T-helper 9 cell (primary cell): ENCODE results near the gene SYF2.

Experiments
- DNase-seq: peaks from one replicate; pipeline ENCODE4 v3.0.0-alpha.2; 2020

SYF2 gene

GRCh38 chr1:25182629-25183028 is 49.7 kb downstream of the SYF2 start:
- no peak for DNase-seq

GRCh38 chr1:25180996-25181395 is 51.3 kb downstream of the SYF2 start:
- no peak for DNase-seq

- no peak for DNase-seq
These were observed 53.3 kb downstream of the SYF2 start for GRCh38 chr1:25178917-25179561.

- no peak for DNase-seq
These were observed 57.3 kb downstream of the SYF2 start for GRCh38 chr1:25174730-25175612.

GRCh38 chr1:25174363-25174729 is 58.0 kb downstream of the SYF2 start:
- no peak for DNase-seq

- DNase-seq: no peak
These were observed 58.4 kb downstream of the SYF2 start for GRCh38 chr1:25173809-25174340.
